ENCODE data around the gene ABCG2.
"Not testable (repeated sequence)": the region's sequence is repeated elsewhere in the genome, so short reads cannot be mapped to it uniquely, and the experiment has no call there.

The ABCG2 gene

GRCh38 chr4:88112856-88113255 lies 45.6 kb downstream of the ABCG2 start:
- DNase-seq (ENCODE audit: low read depth) = no peak

GRCh38 chr4:88110826-88111225 lies 47.6 kb downstream of the ABCG2 start:
- DNase-seq (ENCODE audit: low read depth) = no peak

- DNase-seq (ENCODE audit: low read depth) = no peak
These were observed 49.1 kb downstream of the ABCG2 start for GRCh38 chr4:88109123-88109881.

GRCh38 chr4:88108747-88109122 lies 49.7 kb downstream of the ABCG2 start:
- no peak for DNase-seq (ENCODE audit: low read depth)

- not testable (repeated sequence) for DNase-seq (ENCODE audit: low read depth)
These were observed 50.4 kb downstream of the ABCG2 start for GRCh38 chr4:88108108-88108465.

GRCh38 chr4:88107406-88108107 lies 50.9 kb downstream of the ABCG2 start:
- DNase-seq (ENCODE audit: low read depth) = no peak

GRCh38 chr4:88106205-88106604 lies 52.2 kb downstream of the ABCG2 start:
- no peak for DNase-seq (ENCODE audit: low read depth)

DNA sequence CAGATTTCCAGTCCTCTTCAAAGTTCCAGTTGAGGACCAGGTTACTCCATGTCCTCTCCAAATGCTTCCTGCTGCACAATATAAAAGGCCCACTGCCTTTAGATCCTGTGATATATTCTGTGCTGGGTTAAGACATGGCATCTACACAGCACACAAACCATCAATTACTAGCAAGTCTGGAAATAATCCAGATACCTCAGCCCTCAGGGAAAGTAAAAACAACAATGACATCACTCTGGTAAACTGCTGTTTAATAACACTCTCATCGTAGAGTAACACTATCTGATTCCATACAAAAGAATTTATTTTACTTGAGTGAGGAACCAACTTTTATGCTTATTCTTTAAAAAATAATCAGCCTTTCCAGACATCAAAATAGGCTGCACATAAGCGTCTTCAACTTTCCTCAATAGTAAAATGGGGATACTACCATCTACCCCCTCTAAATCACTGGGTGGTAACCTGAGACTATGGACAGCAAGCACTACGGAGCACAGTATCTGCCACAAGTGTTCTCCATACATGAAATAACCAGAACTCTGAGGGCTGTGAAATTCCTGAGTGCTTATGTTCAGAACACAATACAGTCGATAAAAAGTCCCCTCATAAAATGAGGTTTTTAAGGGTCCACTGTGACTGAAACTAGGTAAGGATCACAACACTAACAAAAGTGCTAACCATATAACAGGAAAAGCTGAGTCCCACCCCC lies 53.4 kb downstream of the ABCG2 start:
- DNase-seq (ENCODE audit: low read depth) = peak; percentile 44

DNA sequence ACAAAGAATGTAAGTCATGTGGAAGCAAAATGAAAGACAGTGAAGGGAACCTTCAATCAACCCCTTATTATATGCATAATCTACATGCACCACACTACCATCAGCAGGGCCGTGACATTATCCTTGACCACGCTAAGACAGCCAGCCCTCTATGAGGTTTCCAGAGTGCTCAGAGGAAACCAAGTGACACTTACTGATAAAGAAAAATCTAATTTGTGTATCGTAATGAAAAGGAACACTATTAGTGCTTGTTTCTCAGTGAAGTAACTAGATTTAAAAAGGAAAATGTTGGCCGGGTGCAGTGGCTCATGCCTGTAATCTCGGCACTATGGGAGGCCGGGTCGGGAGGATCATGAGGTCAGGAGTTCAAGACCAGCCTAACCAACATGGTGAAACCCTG lies 56.4 kb downstream of the ABCG2 start:
- DNase-seq (ENCODE audit: low read depth) = no peak

GRCh38 chr4:88101165-88101564 lies 57.3 kb downstream of the ABCG2 start:
- no peak for DNase-seq (ENCODE audit: low read depth)

GRCh38 chr4:88098993-88099752 lies 59.3 kb downstream of the ABCG2 start:
- no peak for DNase-seq (ENCODE audit: low read depth)

- no peak for DNase-seq (ENCODE audit: low read depth)
These were observed 60.7 kb downstream of the ABCG2 start for GRCh38 chr4:88097781-88098180.

GRCh38 chr4:88097301-88097700 lies 61.1 kb downstream of the ABCG2 start:
- DNase-seq (ENCODE audit: low read depth) = peak; percentile 5

DNA sequence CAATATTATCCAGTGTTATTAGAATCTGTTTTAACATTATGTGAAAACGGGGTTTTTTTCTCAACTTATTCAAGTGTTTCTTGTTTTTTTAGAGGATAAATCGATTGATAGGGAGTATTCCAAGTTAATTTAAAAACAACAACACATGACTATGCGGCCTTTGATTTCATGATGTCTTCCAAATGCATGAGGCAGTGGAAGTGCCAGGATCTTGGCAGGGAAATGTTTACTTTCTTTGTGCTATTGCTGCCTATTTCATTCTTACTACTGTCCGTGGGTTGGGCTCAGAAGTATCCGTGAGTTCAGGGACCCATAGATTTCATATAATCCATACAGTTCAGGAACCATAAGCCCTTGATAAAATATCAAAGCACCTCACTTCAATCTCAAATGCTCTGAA lies 64.6 kb downstream of the ABCG2 start:
- DNase-seq (ENCODE audit: low read depth) = no peak

DNA sequence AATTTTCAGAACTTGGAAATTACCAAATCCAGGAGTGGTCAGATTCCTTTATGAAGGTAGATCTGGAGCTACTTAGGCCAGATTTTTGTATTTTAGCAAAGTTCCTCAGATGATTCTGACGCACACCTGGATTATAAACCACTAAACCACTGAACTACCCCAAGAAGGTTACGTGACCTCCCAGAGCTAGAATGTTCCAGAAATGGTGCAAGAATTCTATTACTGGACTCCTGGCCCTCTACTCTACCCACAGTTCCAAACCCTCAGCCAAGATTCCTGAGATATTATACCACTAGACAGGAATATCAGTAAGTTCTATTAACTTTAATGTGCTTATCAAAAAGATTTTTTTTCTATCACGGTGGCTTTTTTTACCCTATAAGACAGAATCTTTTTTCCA lies 67.1 kb downstream of the ABCG2 start:
- no peak for DNase-seq (ENCODE audit: low read depth)

DNA sequence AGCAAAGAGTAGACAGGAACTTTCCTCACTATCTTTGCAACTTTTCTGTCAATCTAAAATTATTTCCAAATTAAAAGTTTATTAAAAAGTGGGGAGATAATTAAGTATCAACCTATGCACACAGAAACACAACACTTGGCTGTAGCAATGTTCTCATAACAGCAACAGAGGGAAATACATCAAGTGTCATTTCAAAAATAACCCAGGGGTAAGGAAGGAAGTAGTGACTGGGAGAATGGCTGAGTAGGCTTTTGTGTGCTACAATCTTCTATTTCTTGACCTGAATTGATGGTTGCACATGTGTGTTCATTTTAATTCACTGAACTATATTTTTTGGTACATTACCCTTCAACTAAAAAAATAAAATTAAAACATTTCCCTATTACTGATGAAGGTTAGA lies 67.5 kb downstream of the ABCG2 start:
- no peak for DNase-seq (ENCODE audit: low read depth)

DNA sequence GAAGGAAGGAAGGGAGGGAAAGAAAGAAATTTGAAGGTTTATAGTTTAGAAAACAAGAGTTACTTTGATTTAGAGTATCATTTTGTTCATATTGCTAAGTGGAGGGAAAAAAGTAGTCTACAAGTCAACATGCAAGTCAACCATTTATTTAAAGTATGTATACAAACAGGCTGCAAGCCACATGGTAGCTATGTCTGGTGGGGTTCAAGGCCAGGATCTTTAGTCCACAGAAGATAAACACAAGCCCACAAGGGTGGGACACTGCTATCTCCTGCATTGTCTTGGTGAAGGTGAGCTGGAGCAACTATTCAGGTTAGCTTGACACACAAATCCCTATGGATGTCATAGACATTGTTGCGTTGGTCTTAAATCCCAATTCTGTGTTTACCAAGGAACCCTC lies 71.4 kb downstream of the ABCG2 start:
- DNase-seq (ENCODE audit: low read depth) = no peak

- DNase-seq (ENCODE audit: low read depth) = no peak
These were observed 77.8 kb downstream of the ABCG2 start for GRCh38 chr4:88080626-88081025.

DNA sequence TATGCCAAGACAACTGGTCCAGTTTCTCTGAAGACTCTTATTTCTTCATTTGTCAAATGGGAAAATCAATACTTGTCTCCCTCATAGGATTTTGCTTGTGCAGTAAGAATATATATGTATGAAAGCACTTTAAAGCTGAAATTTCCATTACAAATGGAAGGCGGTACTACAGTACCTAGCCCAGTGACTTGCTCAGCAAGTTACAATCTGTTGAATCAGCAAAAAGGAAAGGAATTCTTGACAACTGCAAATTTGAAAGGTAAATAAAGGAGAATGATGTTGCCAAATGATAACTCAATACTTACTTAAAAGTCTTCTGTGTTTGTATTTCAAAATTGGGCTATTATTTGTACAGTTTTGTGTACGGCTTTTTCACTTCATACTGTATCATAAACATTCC lies 79.9 kb downstream of the ABCG2 start:
- no peak for DNase-seq (ENCODE audit: low read depth)

GRCh38 chr4:88077911-88078524 lies 80.4 kb downstream of the ABCG2 start:
- DNase-seq (ENCODE audit: low read depth) = no peak

- DNase-seq (ENCODE audit: low read depth) = no peak
These were observed 83.1 kb downstream of the ABCG2 start for GRCh38 chr4:88075336-88075735.

DNA sequence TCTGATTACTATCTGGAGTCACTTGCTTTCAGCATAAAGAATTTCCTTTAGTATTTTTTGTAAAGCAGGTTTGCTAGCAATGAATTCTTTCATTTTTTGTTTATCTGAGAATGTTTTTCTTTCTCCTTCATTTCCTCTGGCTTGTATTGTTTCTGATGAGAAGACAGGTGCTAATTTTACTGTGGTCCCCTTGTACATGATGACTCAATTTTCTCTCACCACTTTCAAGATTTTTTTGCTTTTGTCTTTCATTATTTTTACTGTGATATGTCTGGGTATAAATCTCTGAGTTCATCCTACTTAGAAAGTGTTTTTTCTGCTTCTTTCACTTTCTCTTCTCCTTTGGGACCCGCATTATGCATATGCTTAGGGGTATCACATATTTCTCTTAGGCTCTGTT lies 88.4 kb downstream of the ABCG2 start:
- DNase-seq (ENCODE audit: low read depth) = no peak

All from GM04504 (cell line).